ENCODE measurements around the gene CTDP1. TPM values are rescaled to one million over a fixed set of nuclear protein-coding genes. Genes with fewer than 3 reads are reported as not detected.

The CTDP1 gene
- polyA plus RNA-seq, 3 donors, result 6.8 to 11.7 (median 8.7) TPM

DNA sequence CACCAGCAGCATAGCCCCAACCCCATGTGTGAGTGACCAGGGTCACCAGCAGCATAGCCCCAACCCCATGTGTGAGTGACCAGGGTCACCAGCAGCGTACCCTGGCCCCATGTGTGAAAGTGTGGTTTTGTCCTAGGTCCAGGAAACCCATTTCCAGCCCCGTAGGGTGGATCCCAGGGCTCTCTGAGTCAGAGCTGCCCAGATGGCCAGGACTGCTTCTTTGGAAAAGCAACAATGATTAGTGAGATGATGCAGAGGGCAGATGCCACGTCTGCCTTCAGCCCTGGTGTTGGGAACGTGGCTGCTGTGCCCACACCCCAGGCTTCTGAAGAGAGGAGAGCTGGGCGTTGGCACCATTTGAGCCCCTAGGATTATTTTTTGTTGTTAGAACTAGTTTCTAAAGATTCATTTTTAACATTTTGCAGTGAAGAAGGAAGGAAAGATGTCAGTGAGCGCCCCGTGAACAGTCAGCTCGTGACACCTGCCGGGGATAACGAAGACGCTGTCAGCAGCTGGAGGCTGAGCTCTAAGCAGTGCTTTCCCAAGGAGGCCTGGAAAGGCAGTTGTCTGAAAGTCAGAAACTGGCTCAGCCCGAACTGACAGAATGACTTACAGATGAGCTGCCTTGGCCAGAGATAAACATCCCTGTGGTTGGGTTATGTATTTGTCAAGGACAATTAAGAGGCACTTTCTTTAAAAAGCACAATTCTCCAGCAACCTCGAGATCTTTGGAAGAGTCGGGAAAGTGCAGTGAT is 86.1 kb downstream of the CTDP1 start:
- 59 to 63% (median 62%) methylated on average over 14 of the region's 14 CpGs for WGBS, 3 donors
- no peak overlapping the region for H3K27ac ChIP-seq (ENCODE audit: low read depth, low read length)

DNA sequence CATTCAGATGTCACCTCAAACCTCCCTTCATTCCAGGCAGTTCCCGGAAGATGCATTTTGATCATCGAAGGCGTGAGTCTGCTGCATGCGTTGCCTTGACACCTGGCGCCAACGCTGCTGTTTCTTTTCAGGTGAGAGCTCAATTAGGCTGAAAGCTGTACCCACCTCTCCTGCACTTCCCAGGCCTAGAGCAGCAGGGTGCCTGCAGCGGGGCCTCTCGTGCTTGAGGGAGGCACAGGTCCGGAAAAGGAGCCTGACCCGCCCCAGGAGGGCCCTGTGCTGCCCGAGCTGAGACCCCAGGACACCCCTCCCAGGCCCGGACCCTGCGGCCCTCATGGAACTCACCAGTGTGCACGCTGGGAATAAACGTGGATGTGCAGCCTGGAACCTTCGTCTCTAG is 86.7 kb downstream of the CTDP1 start:
- WGBS, 3 donors, result 62 to 67% (median 62%) methylated on average over 16 of the region's 16 CpGs
- H3K27ac ChIP-seq (ENCODE audit: low read depth, low read length), result no peak overlapping the region

DNA sequence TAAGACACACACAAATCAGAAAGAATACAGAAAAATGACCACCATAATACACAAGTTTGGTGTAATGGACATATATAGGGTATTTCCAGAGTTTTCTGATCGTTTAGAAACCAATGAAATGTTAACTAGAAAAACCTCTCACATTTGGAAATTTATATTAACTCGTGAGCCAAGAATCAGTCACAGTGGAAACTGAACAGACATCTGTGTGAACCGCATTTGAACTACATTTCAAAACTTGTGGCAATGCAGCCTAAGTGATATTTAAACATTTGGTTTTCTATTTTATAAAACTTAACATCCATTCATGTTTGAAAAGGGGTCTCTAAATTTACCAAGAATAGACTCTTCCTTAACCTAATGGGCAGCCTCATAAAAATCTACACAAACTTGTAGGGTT is 89.1 kb downstream of the CTDP1 start:
- no peak overlapping the region for H3K27ac ChIP-seq (ENCODE audit: low read depth, low read length)
- WGBS, 3 donors, result 39 to 56% (median 49%) methylated on average over 3 of the region's 3 CpGs

DNA sequence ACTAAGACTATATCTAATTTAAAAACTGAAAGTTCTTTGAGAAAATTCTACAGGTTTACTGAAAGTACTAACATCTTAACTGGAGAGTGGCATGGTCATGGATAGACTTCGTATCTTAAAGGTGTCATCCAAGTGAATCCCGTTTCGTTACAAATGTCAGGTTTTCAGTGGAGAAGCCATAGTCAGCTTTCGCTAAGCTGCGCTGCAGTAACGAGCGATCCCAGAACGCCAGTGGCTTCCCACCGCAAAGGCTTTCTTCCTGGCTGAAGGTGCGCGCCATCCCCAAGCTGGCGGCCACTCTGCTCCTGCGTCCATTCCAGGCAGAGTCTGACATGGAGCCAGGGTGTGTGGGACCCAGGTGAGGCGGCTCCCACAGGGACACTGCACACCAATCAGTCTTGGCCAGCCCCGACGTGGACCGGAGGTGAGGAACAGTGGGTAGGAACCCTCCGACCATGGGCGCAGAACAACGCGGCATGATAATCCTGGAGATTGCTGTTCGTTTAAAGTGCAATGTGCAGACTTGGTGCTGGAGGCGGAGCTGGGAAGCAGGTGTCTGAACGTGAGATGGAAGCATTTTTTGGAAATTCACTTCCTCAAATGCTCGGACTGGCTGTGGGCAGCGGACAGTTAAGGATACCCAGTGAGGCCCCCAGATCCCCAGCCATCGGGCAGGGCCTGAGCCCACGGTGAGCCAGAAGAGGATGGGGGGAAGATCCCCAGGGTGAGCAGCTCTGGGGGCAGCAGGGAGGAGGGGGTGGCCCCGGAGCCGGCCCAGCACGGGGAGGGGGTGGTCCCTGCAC is 90.3 kb downstream of the CTDP1 start:
- no peak overlapping the region for H3K27ac ChIP-seq (ENCODE audit: low read depth, low read length)
- 82 to 85% (median 84%) methylated on average over 30 to 31 of the region's 31 CpGs for WGBS, 3 donors

DNA sequence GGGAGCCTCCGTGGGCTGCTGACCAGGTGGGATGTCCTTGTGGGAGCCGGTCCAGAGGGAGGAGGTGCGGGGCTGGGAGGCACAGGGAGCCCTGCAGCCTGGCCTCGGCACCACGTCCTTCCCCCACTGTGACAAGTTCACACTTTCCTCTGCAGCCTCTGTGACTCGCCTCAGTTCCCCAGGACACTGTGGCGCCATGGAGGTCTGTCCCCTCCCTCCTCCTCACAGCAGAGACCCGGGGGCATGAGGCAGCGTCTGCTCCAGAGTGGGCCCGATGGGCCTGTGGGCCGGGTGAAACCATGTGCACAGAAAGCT is 90.9 kb downstream of the CTDP1 start:
- no peak overlapping the region for H3K27ac ChIP-seq (ENCODE audit: low read depth, low read length)
- 66 to 69% (median 67%) methylated on average over 11 of the region's 11 CpGs for WGBS, 3 donors

DNA sequence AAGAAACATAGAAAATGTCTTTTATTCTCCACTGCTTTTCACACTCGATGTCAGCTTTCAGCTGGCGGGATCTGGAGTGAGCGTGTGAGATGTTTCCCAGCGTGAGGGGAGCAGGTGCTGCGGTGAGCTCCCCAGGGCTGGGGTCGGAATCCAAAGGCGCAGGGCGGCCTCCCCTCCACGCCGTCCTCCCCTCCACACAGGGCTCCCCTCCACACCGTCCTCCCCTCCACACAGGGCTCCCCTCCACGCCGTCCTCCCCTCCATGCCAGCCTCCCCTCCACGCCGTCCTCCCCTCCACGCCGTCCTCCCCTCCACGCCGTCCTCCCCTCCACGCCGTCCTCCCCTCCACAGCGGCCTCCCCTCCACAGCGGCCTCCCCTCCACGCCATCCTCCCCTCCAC is 91.2 kb downstream of the CTDP1 start:
- 77 to 85% (median 82%) methylated on average over 11 to 23 of the region's 24 CpGs for whole genome bisulfite sequencing, 3 donors
- no peak overlapping the region for H3K27ac ChIP-seq (ENCODE audit: low read depth, low read length)

DNA sequence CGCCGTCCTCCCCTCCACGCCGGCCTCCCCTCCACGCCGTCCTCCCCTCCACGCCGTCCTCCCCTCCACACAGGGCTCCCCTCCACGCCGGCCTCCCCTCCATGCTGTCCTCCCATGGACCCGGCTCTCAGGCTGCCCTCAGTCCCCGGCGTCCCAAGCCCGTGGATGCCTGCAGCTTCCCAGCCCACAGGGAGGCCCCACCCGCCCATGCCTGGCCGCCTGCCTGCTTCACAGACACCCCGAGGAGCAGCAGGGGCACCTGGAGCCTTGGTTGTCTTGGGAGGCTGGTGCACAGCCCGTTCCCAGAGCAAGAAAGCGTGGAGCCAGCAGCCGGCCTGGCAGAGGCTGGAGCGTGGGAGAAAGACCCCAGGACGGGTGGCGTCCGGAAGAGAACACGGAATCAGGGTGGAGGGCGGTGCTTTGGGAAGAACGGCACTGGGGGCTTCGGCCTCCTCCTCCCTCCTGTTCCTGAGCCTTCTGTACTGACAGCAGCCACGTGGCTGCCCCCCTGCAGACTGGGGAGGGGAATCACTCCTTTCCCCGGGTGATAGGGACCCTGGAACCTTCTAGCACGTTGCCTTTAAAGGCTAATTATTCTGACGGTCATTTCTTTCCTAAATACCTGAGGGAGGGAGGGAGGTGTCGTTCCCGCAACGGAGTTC is 92.0 kb downstream of the CTDP1 start:
- WGBS, 3 donors, result 68 to 69% (median 69%) methylated on average over 35 of the region's 35 CpGs
- H3K27ac ChIP-seq (ENCODE audit: low read depth, low read length), result no peak overlapping the region

DNA sequence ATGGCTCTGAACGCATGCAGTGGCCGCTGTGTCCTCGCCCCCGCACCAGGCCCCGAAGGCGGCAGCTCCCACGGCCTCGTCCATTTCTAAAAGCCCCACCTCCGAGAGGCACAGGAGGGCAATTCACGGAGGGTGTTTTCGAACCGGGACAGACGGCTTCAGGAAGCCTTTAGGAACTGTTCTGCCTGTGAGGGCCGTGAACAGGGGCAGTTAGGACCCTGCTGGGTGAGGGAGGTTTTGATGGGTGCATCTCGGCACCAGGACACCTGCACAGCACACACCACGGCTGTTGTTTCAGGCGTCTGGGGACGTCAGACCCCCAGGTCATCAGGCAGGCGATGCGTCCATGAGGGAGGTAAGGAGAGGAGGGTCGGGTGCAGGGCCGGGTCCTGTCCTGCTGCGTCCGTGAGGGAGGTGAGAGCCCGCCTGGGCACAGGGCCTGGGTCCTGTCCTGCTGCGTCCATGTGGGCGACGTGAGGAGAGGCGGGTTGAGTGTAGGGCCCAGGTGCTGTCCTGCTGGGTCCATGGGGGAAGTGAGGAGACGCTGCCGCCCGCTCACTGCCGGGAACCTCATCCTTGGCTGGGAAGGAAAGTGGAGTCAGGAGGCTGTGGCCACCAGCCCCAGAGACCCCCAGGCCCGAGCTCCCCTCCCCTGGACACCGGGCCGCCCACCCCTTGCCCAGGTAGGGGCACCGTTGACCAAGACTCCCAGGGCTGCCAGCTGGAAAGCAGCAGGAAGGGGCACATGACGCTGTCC is 92.7 kb downstream of the CTDP1 start:
- 66 to 81% (median 71%) methylated on average over 33 to 38 of the region's 38 CpGs for WGBS, 3 donors
- H3K27ac ChIP-seq (ENCODE audit: low read depth, low read length), result no peak overlapping the region

- no peak overlapping the region for H3K27ac ChIP-seq (ENCODE audit: low read depth, low read length)
- 85 to 93% (median 90%) methylated on average over 31 of the region's 31 CpGs for WGBS, 3 donors
Observed at GRCh38 chr18:79772865-79773696, 93.5 kb downstream of the CTDP1 start.

DNA sequence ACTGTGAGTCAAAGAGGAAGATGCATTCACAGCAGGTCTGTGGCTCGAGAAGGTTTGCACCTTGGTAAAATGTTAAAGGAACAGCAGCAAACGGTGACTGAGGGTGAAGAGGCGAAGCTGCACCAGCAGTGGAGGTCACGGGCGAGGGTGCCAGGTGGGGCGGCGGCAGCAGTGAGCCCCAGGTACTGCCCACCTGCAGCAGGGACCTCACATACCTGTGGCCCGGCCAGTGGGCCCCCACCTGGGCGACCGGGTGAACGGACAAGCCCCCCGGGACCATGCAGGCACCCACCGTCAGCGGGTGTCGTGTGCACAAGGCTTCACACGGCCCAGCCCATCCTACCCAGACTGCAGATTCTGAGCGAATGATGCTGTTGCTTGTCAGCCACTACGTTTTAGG is 94.5 kb downstream of the CTDP1 start:
- 75 to 78% (median 77%) methylated on average over 18 of the region's 18 CpGs for WGBS, 3 donors
- H3K27ac ChIP-seq (ENCODE audit: low read depth, low read length), result no peak overlapping the region

DNA sequence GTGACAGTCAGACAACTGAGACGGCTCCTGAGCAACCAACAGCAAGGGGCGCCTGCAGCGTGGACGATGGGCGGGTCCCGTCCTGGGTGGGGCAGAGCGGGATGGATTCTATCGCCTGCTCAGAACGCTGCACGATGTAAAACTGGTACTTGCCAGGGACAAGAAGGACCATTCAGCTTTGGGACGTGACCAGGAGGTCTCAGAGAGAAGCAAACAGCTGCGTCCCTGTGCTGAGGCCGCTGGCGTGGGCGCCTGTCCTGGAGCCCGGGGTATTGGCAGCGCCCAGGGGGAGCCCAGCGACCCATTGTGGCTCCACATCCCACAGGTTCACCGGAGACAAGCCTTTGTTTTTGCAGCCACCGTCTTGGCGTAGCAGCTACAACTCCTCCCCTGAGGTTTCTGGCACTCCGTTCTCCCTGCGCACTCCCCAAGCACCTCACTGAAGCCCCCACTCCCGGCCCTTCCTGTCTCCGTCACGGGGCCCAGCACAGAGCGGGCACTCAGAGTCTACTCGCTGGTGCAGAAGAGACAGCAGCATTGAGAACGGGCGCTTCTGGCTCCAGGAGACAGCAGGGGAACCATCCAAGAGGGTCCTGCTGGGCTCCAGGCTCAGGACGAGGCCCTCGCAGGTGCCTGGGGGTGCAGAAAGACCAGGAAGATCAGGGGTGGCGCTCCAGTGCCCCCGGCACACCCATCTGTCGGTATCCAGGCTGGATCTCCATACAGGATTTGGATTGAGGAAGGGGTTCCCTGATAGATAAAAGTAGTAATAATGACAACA is 96.0 kb downstream of the CTDP1 start:
- no peak overlapping the region for H3K27ac ChIP-seq (ENCODE audit: low read depth, low read length)
- WGBS, 3 donors, result 78 to 85% (median 82%) methylated on average over 35 of the region's 35 CpGs

DNA sequence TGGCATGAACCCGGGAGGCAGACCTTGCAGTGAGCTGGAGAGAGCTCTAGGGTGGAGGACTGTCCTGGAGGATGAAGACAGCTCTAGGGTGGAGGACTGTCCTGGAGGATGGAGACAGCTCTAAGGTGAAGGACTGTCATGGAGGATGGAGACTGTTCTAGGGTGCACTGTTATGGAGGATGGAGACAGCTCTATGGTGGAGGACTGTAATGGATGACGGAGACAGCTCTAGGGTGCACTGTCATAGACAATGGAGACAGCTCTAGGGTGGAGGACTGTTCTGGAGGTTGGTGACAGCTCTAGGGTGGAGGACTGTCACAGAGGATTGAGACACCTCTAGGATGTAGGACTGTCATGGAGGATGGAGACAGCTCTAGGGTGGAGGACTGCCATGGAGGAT is 97.1 kb downstream of the CTDP1 start:
- WGBS, 3 donors, result 70 to 88% (median 84%) methylated on average over 2 of the region's 2 CpGs

DNA sequence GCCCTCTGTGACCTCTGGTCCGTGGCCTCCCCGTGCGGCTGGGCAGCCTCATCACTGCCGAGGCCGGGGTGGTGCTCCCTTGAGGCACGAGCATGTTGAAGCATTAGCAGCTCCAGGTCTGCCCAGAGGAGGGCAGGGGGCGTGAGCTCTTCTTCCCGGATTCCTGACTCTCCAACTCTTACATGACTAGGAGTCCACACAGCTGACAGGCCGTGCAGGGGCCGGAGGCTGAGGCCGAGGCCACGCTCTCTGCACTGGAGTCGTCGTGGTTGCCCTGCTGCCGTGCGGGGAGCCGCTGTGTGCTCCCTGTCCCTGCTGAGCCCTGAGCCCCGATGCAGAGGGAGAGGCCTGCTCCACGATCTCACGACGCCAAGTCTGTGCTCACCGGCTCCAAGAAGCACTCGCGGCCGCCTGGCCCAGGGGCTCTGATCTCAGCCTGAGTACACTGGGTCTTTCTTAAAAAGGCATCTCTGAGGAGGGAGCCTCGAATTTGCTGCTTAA is 98.7 kb downstream of the CTDP1 start:
- 52 to 65% (median 63%) methylated on average over 26 of the region's 26 CpGs for WGBS, 3 donors
- no peak overlapping the region for H3K27ac ChIP-seq (ENCODE audit: low read depth, low read length)

More for the DNA sequence above, 97.1 kb downstream of the CTDP1 start:
- no peak overlapping the region for H3K27ac ChIP-seq (ENCODE audit: low read depth, low read length)

DNA sequence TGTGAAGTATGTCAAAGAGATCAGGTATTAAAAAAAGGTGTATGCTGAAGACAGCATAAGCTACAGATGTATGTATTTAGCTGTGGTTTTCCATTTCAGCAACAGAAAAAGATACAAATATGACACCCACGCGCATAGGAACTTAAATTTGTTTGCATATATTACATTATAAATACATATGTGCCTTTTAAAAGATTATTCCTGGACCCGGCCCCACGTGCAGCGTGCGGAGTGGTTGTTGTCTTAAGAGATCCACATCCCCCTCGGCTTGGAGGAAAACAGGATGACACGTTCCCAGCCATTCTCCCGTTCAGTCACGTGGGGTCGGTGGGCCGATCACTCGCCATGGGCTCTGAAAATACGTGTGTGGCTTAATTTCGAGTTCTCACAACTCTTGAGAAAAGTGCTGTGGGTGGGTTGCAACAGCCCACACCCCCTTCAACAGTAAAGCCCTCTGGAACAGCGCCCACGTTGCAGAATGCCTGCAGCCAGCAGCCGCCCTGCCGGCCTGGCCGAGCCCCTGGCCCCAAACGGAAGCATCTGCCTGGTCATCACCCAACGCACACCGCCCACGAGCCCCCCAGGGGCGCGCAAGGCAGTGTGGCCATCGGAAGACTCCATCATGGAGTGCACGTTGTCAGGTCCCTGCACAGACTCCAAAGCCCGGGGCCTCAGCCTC is 99.6 kb downstream of the CTDP1 start:
- H3K27ac ChIP-seq (ENCODE audit: low read depth, low read length), result no peak overlapping the region
- 73 to 82% (median 79%) methylated on average over 29 of the region's 29 CpGs for whole genome bisulfite sequencing, 3 donors

- H3K27ac ChIP-seq (ENCODE audit: low read depth, low read length), result no peak overlapping the region
- WGBS, 3 donors, result 78 to 84% (median 78%) methylated on average over 17 to 18 of the region's 18 CpGs
Observed at GRCh38 chr18:79779700-79780190, 100.1 kb downstream of the CTDP1 start.

- no peak overlapping the region for H3K27ac ChIP-seq (ENCODE audit: low read depth, low read length)
- whole genome bisulfite sequencing, 3 donors, result 90 to 93% (median 90%) methylated on average over 8 of the region's 8 CpGs
Observed at GRCh38 chr18:79780547-79780946, 100.9 kb downstream of the CTDP1 start.

Data from adipose tissue (tissue), 3 donors.